NCI-H2227 (cell line): ENCODE measurements around the gene WFIKKN1.

Experiments used
- DNase-seq: peaks from one replicate; lab custom pipeline; 2025; ENCODE audit not compliant: unreplicated experiment; lab: John Stamatoyannopoulos, UW

WFIKKN1 gene

GRCh38 chr16:622920-623280 is 7.9 kb upstream of the WFIKKN1 start:
- DNase-seq = no peak

- no peak for DNase-seq
Measured at GRCh38 chr16:624526-625070, 6.2 kb upstream of the WFIKKN1 start.

- DNase-seq = no peak
Measured at GRCh38 chr16:625117-625976, 5.4 kb upstream of the WFIKKN1 start.

DNA sequence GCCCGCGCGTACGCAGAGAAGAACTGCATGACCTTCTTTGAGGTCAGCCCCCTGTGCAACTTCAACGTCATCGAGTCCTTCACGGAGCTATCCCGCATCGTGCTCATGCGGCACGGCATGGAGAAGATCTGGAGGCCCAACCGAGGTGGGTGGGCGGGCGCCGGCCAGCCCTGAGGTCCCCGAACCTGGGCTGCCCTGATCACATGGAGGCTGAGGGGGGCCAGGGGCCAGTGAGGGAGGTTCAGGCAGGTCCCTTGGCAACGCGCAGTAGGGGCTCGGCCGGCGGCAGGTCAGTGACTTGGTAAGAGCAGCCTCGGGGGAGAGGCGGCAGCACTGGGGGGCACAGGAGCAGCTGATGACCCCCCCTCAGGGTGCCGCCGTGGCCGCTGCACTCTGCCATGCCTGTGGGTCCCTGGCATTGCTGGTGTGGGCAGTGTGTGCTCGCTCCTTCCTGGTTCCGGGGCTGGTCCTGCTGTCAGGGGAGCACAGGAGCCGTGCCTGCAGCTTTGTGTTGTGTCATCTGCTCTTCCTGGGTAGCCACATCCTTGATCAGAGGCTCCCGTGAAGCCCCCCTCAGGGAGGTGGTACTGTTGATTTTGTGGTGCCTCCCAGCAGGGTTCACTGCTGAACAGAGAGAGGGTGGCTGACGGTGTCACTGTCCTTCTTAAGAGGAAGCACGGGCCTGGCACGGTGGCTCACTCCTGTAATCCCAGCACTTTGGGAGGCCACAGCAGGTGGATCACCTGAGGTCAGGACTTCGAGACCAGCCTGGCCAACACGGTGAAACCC is 4.6 kb upstream of the WFIKKN1 start:
- no peak for DNase-seq

GRCh38 chr16:626787-627453 is 3.9 kb upstream of the WFIKKN1 start:
- no peak for DNase-seq

DNA sequence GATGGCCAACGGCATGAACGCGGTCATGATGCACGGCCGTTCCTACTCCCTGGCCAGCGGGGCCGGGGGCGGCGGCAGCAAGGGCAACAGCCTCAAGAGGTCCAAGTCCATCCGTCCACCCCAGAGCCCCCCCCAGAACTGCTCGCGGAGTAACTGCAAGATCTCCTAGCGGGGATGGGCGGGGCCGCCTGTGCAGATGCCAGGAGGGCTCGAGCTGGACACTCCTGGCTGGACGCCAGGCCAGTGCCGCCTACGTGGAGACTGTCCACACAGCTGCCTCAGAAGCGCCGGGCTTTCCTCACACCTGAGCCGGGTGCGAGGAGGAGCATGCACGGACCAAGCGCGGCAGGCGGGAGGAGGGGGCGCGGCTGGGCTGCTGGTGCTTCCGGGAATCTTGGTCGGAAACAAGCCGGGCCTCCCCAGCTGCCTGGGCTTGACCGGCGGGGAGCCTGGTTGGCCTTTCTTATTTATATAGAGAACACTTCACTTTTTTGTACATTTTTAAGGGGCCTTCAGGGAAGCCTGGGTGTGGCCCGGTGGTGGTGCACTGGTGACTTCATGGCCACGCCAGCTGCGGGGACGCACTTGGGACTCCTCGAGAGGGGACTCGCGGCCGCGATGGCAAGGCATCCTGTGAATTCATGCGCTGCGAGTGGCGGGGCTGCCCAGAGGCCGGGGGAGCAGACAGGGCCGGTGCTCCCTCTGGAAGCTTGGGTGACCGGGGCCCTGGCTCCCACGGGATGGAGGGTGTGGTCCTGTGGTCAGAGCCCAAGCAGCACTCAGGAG is 3.1 kb upstream of the WFIKKN1 start:
- DNase-seq = no peak

GRCh38 chr16:628321-629061 is 2.3 kb upstream of the WFIKKN1 start:
- DNase-seq = no peak

DNA sequence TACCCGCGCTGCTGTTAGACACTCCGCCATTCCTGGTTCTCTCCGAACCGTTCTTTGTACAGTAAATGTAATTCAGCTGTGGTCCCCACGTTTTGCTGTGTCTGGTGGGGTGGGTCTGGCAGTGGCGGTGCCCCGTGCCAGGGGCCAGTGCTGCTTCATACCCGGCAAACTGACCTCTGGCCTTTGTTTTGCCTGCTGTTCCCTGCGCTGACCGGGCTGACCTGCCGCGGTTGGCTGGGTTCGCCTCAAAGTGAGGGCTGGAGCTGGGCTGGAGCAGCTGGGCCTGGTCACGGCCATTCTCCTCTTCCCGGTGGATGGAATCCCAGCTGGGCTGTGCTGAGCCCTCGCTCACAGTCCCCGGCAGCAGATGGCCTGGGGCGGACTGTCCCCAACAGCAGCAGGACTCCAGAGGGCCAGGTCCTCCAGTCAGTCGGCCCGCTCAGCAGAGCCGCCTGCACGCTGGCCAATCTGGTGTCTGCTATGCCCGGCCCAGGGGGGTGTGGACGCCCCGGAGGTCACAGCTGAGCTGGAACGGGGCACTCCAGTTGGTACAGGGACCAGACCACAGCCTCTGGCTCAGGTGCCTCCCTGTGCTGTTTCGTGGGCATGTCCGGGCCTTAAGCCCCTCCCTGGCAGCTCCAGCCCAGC is 1.5 kb upstream of the WFIKKN1 start:
- peak; percentile 55 for DNase-seq

DNA sequence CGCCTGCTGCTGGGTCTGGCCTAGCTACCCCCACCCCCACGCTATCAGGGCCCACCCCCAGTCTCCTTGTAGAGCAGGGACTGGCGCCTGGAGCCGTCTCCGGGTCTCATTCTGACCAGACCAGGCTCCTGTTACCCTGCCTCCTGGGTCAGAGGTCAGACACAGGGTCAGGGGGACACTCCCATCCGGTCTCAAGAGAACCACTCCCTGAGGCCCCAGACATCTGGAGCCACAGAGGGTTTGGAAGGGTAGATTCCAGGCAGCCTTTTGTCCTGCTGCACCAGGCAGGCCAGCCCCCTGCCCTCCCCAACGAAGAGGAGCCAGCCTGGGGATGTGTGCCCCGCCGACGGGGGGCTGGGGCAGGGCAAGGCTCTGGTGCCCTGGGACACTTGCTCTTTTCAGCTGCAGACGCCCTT is 944 bp upstream of the WFIKKN1 start:
- DNase-seq = no peak

GRCh38 chr16:630249-630814 is 453 bp upstream of the WFIKKN1 start:
- DNase-seq = no peak

- no peak for DNase-seq
Measured at GRCh38 chr16:631808-632358, 1.1 kb downstream of the WFIKKN1 start.

GRCh38 chr16:632486-633335 is 1.9 kb downstream of the WFIKKN1 start:
- DNase-seq = no peak

DNA sequence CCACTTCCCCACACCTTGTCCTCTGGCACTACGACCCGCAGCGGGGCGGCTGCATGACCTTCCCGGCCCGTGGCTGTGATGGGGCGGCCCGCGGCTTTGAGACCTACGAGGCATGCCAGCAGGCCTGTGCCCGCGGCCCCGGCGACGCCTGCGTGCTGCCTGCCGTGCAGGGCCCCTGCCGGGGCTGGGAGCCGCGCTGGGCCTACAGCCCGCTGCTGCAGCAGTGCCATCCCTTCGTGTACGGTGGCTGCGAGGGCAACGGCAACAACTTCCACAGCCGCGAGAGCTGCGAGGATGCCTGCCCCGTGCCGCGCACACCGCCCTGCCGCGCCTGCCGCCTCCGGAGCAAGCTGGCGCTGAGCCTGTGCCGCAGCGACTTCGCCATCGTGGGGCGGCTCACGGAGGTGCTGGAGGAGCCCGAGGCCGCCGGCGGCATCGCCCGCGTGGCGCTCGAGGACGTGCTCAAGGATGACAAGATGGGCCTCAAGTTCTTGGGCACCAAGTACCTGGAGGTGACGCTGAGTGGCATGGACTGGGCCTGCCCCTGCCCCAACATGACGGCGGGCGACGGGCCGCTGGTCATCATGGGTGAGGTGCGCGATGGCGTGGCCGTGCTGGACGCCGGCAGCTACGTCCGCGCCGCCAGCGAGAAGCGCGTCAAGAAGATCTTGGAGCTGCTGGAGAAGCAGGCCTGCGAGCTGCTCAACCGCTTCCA is 2.7 kb downstream of the WFIKKN1 start:
- no peak for DNase-seq

- DNase-seq = no peak
Measured at GRCh38 chr16:634051-634670, 3.4 kb downstream of the WFIKKN1 start.

DNA sequence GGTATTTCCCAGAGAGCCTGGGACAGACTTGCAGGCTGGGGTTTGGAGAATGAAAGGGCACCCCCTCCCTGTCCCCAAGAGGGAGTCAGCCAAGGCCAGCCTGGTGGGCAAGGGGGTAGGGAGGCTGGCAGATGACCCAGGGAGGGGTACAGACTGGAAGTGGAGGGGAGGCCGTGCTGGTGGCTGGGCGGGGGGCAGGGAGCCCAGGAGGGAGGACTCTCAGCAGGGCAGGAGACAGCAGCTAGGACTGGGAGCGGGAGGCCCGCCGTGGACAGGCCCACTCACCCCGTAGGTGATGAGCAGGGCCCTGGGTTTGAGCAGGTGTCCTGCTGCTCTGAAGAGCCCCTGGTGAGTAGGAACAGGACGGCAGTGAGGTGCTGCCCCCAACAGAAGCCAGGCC is 4.2 kb downstream of the WFIKKN1 start:
- no peak for DNase-seq

GRCh38 chr16:635573-636205 is 4.9 kb downstream of the WFIKKN1 start:
- no peak for DNase-seq
